WTC11 (cell line): ENCODE data around the gene FBXO48. TPM values are rescaled to one million over a fixed set of nuclear protein-coding genes. Genes with fewer than 3 reads are reported as not detected.

ENCODE experiments used
- ATAC-seq: fragments of 200-7000 bp; cut with Tn5 transposase; 2 replicates; pipeline ENCODE4 v1.10.0; 2021; ENCODE audit warnings: mild to moderate bottlenecking, moderate library complexity
- CTCF ChIA-PET: fragments of 300-600 bp; sonication (Branson Sonifier 250); formaldehyde crosslinking; loops from one replicate; lab custom pipeline; 2021; ENCODE audit warnings: antibody characterized with exemption; lab: Charles Lee
- POLR2A ChIA-PET: fragments of 350-600 bp; sonication (Branson Sonifier 250); formaldehyde crosslinking; loops from one replicate; lab custom pipeline; 2021; ENCODE audit warnings: antibody characterized with exemption; lab: Charles Lee
- DNase-seq: peaks from one replicate; pipeline ENCODE4 v3.0.0; 2021; ENCODE audit warnings: low spot score
- H3K27ac Mint-ChIP-seq: 2 replicates; pipeline ENCODE4 v1.8.0; 2021; ENCODE audit warnings: mixed read lengths
- H3K27me3 Mint-ChIP-seq: 2 replicates; pipeline ENCODE4 v1.8.0; 2021; ENCODE audit warnings: low read depth, mild to moderate bottlenecking, moderate library complexity, mixed read lengths
- H3K36me3 Mint-ChIP-seq: 2 replicates; pipeline ENCODE4 v1.8.0; 2021; ENCODE audit warnings: mixed read lengths
- H3K4me1 Mint-ChIP-seq: 2 replicates; pipeline ENCODE4 v1.8.0; 2022; ENCODE audit warnings: mixed read lengths
- H3K4me3 Mint-ChIP-seq: 2 replicates; pipeline ENCODE4 v1.8.0; 2021; ENCODE audit warnings: mild to moderate bottlenecking, moderate library complexity, mixed read lengths
- H3K9me3 Mint-ChIP-seq: 2 replicates; pipeline ENCODE4 v1.8.0; 2021; ENCODE audit warnings: mixed read lengths
- AFF4 ChIP-seq: sonication (generic); formaldehyde crosslinking; IDR thresholded peaks from 2 replicates; pipeline ENCODE4 v1.8.1; 2023; ENCODE audit warnings: mild to moderate bottlenecking, missing genetic modification reagents, borderline replicate concordance
- ATF1 ChIP-seq: sonication (generic); formaldehyde crosslinking; IDR thresholded peaks from 2 replicates; pipeline ENCODE4 v1.8.1; 2023; ENCODE audit warnings: mild to moderate bottlenecking, moderate library complexity, missing genetic modification reagents
- CREB1 ChIP-seq: sonication (generic); formaldehyde crosslinking; IDR thresholded peaks from 2 replicates; pipeline ENCODE4 v1.8.0; 2023; ENCODE audit warnings: mild to moderate bottlenecking, missing genetic modification reagents
- E2F5 ChIP-seq: sonication (generic); formaldehyde crosslinking; IDR thresholded peaks from 2 replicates; pipeline ENCODE4 v1.8.1; 2022; ENCODE audit warnings: mild to moderate bottlenecking, moderate library complexity, missing genetic modification reagents
- EMX1 ChIP-seq: fragments of 250-450 bp; sonication (Bioruptor Pico); IDR thresholded peaks from 2 replicates; pipeline ENCODE4 v1.8.0; 2021; ENCODE audit warnings: mild to moderate bottlenecking
- FOXK1 ChIP-seq: sonication (generic); formaldehyde crosslinking; IDR thresholded peaks from 2 replicates; pipeline ENCODE4 v1.8.0; 2022; ENCODE audit warnings: mild to moderate bottlenecking, moderate library complexity, missing genetic modification reagents
- GTF2I ChIP-seq: fragments of 250-450 bp; sonication (Bioruptor Pico); conservative IDR thresholded peaks from 2 replicates; pipeline ENCODE4 v1.4.0; 2021; ENCODE audit warnings: mild to moderate bottlenecking
- HMGXB4 ChIP-seq: sonication (generic); formaldehyde crosslinking; IDR thresholded peaks from 2 replicates; pipeline ENCODE4 v1.8.1; 2023; ENCODE audit warnings: mild to moderate bottlenecking, moderate library complexity, missing genetic modification reagents
- IRF2 ChIP-seq: sonication (generic); formaldehyde crosslinking; IDR thresholded peaks from 2 replicates; pipeline ENCODE4 v1.8.0; 2022; ENCODE audit warnings: low read depth, missing genetic modification reagents, borderline replicate concordance
- JAZF1 ChIP-seq: fragments of 250-450 bp; sonication (Bioruptor Pico); IDR thresholded peaks from 2 replicates; pipeline ENCODE4 v1.9.0; 2021; ENCODE audit warnings: moderate library complexity, mild to moderate bottlenecking, inconsistent platforms
- MAX ChIP-seq: sonication (generic); formaldehyde crosslinking; IDR thresholded peaks from 2 replicates; pipeline ENCODE4 v1.8.0; 2022; ENCODE audit warnings: mild to moderate bottlenecking, missing genetic modification reagents
- MYBL2 ChIP-seq: sonication (generic); formaldehyde crosslinking; IDR thresholded peaks from 2 replicates; pipeline ENCODE4 v1.8.1; 2023; ENCODE audit warnings: mild to moderate bottlenecking, moderate library complexity, missing genetic modification reagents
- PREB ChIP-seq: sonication (generic); formaldehyde crosslinking; IDR thresholded peaks from 2 replicates; pipeline ENCODE4 v1.8.1; 2022; ENCODE audit warnings: mild to moderate bottlenecking, missing genetic modification reagents, moderate library complexity, borderline replicate concordance
- RORB ChIP-seq: fragments of 250-450 bp; sonication (Bioruptor Pico); IDR thresholded peaks from 2 replicates; pipeline ENCODE4 v1.9.0; 2021; ENCODE audit warnings: mild to moderate bottlenecking
- SMAD4 ChIP-seq: sonication (generic); formaldehyde crosslinking; IDR thresholded peaks from 2 replicates; pipeline ENCODE4 v1.8.0; 2022; ENCODE audit warnings: mild to moderate bottlenecking, missing genetic modification reagents
- SOX15 ChIP-seq: fragments of 250-450 bp; sonication (Bioruptor Pico); IDR thresholded peaks from 2 replicates; pipeline ENCODE4 v1.9.0; 2021; ENCODE audit warnings: mild to moderate bottlenecking
- SP1 ChIP-seq: sonication (generic); formaldehyde crosslinking; conservative IDR thresholded peaks from 2 replicates; pipeline ENCODE4 v1.8.1; 2022; ENCODE audit warnings: missing genetic modification reagents
- TEAD4 ChIP-seq: sonication (generic); formaldehyde crosslinking; IDR thresholded peaks from 2 replicates; pipeline ENCODE4 v1.8.0; 2022; ENCODE audit warnings: mild to moderate bottlenecking, missing genetic modification reagents
- ZNF416 ChIP-seq: fragments of 250-450 bp; sonication (Bioruptor Pico); IDR thresholded peaks from 2 replicates; pipeline ENCODE4 v1.9.0; 2021; ENCODE audit warnings: mild to moderate bottlenecking, inconsistent platforms
- ZNF423 ChIP-seq: fragments of 250-450 bp; sonication (Bioruptor Pico); IDR thresholded peaks from 2 replicates; pipeline ENCODE4 v2.1.2; 2022; ENCODE audit warnings: mild to moderate bottlenecking, moderate library complexity
- ZSCAN18 ChIP-seq: fragments of 250-450 bp; sonication (Bioruptor Pico); IDR thresholded peaks from 2 replicates; pipeline ENCODE4 v2.1.2; 2022; ENCODE audit warnings: mild to moderate bottlenecking, moderate library complexity
- total RNA-seq: library from RNA; stranded (reverse); gene quantifications from 3 replicates; pipeline ENCODE4 v1.2.3, GENCODE V29; 2021
- TF ChIP-seq, protein P1 (sequence below): sonication (generic); formaldehyde crosslinking; IDR thresholded peaks from 2 replicates; pipeline ENCODE4 v1.8.0; 2022; ENCODE audit warnings: mild to moderate bottlenecking, missing genetic modification reagents
- TF ChIP-seq, protein P2 (sequence below): sonication (generic); formaldehyde crosslinking; conservative IDR thresholded peaks from 2 replicates; pipeline ENCODE4 v1.8.1; 2023; ENCODE audit warnings: mild to moderate bottlenecking, low read depth, missing genetic modification reagents, moderate library complexity

Gene FBXO48
- total RNA-seq, 1 experiment from 2014 or later: 1.3 TPM

GRCh38 chr2:68482296-68482820 lies 15.3 kb upstream of the FBXO48 start:
- Mint-ChIP-seq H3K36me3 (no peaks in the 10 kb centered on the region), H3K4me3 (no peak overlapping the region), H3K9me3 (no peaks in the 10 kb centered on the region), H3K27ac (no peak overlapping the region), H3K4me1 (no peaks in the 10 kb centered on the region), H3K27me3 (no peaks in the 10 kb centered on the region)
- POLR2A ChIA-PET: no interaction called here
- CTCF ChIA-PET: interaction anchor here (0.6 to 1.6 kb wide), 5 partner anchors 15 to 269 kb away, joined by 3 to 7 read pairs (median 4); partner anchors contain the start of gene FBXO48
- no peak for ATAC-seq
- no peak for TF ChIP-seq TEAD4 (CRISPR knock-in tag)
- TF ChIP-seq RORB (CRISPR knock-in tag): no peak
- TF ChIP-seq ZSCAN18: no peak
- TF ChIP-seq AFF4 (CRISPR knock-in tag): no peak
- no peak for TF ChIP-seq EMX1
- TF ChIP-seq GTF2I (CRISPR knock-in tag): no peak
- no peak for TF ChIP-seq ATF1 (CRISPR knock-in tag)
- TF ChIP-seq SP1 (CRISPR knock-in tag): no peak
- no peak for TF ChIP-seq ZNF416 (CRISPR knock-in tag)
- no peak for TF ChIP-seq SOX15 (CRISPR knock-in tag)
- TF ChIP-seq, protein P1, sequence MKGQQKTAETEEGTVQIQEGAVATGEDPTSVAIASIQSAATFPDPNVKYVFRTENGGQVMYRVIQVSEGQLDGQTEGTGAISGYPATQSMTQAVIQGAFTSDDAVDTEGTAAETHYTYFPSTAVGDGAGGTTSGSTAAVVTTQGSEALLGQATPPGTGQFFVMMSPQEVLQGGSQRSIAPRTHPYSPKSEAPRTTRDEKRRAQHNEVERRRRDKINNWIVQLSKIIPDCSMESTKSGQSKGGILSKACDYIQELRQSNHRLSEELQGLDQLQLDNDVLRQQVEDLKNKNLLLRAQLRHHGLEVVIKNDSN: no peak
- no peak for DNase-seq

DNA sequence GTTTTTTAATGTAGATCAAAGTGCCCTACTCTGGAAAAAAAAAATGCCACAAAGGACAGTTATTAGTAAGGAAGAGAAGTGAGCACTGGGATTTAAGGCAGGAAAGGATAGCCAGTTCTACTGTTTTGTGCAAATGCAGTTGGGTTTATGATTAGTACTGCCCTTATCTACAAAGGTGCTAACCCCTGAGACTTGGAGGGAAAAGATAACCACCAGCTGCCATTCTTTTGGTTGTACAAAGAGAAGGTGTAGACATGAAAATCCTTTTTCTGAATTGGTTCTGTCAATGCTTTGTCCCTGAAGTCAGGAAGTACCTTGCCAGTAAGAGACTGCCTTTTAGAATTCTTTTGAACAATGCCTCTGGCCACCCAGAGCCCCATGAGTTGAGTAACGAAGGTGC lies 11.6 kb upstream of the FBXO48 start:
- no peak overlapping the region for H3K27ac Mint-ChIP-seq
- H3K36me3 Mint-ChIP-seq: no peaks in the 10 kb centered on the region
- H3K9me3 Mint-ChIP-seq: no peaks in the 10 kb centered on the region
- no peak for ATAC-seq
- ChIA-PET POLR2A (no interaction called here), CTCF (interaction anchor here (0.6 to 1.2 kb wide), 2 partner anchors 9 to 15 kb away, joined by 3 to 4 read pairs; no protein-coding TSS in a partner anchor)
- DNase-seq: no peak
- no peaks in the 10 kb centered on the region for H3K4me1 Mint-ChIP-seq
- H3K4me3 Mint-ChIP-seq: no peak overlapping the region
- H3K27me3 Mint-ChIP-seq: no peaks in the 10 kb centered on the region
- no peak for TF ChIP-seq HMGXB4 (CRISPR knock-in tag)
- no peak for TF ChIP-seq E2F5 (CRISPR knock-in tag)
- no peak for TF ChIP-seq CREB1
- TF ChIP-seq, protein P2, sequence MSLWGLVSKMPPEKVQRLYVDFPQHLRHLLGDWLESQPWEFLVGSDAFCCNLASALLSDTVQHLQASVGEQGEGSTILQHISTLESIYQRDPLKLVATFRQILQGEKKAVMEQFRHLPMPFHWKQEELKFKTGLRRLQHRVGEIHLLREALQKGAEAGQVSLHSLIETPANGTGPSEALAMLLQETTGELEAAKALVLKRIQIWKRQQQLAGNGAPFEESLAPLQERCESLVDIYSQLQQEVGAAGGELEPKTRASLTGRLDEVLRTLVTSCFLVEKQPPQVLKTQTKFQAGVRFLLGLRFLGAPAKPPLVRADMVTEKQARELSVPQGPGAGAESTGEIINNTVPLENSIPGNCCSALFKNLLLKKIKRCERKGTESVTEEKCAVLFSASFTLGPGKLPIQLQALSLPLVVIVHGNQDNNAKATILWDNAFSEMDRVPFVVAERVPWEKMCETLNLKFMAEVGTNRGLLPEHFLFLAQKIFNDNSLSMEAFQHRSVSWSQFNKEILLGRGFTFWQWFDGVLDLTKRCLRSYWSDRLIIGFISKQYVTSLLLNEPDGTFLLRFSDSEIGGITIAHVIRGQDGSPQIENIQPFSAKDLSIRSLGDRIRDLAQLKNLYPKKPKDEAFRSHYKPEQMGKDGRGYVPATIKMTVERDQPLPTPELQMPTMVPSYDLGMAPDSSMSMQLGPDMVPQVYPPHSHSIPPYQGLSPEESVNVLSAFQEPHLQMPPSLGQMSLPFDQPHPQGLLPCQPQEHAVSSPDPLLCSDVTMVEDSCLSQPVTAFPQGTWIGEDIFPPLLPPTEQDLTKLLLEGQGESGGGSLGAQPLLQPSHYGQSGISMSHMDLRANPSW (CRISPR knock-in tag): no peak
- TF ChIP-seq MYBL2 (CRISPR knock-in tag): no peak
- no peak for TF ChIP-seq FOXK1
- TF ChIP-seq ZNF423: no peak
- TF ChIP-seq SMAD4 (CRISPR knock-in tag): no peak
- no peak for TF ChIP-seq JAZF1 (CRISPR knock-in tag)
- TF ChIP-seq IRF2: no peak
- TF ChIP-seq TEAD4 (CRISPR knock-in tag): no peak
- no peak for TF ChIP-seq MAX (CRISPR knock-in tag)
- TF ChIP-seq PREB: no peak
